A549 (cell line): Measurements from ENCODE around the gene TBPL2. TPM values are rescaled to one million over a fixed set of nuclear protein-coding genes. Genes with fewer than 3 reads are reported as not detected.
"Not testable (repeated sequence)": the region's sequence is repeated elsewhere in the genome, so short reads cannot be mapped to it uniquely, and the experiment has no call there.

Experiments used
- ATAC-seq, 2 experiments: fragments of 200-7000 bp in 1 of 2; fragments of >200 bp in 1 of 2; cut with Nextera tagmentation in 1 of 2; cut with Tn5 transposase in 1 of 2; 3 replicates each; pipeline versions ENCODE4 v1.8.0 to v1.9.1; 2018 to 2020; ENCODE audit warnings: mild to moderate bottlenecking in 1 of 2, moderate library complexity in 1 of 2
- CTCF ChIA-PET: fragments of 300-600 bp; sonication (Branson Sonifier 250); formaldehyde crosslinking; extraction: SDS; loops from one replicate; lab custom pipeline; 2021; ENCODE audit warnings: antibody characterized with exemption, inconsistent platforms; lab: Yijun Ruan, JAX
- POLR2A ChIA-PET: fragments of 350-600 bp; formaldehyde crosslinking; extraction: SDS; loops from one replicate; lab custom pipeline; 2021; ENCODE audit warnings: antibody characterized with exemption, inconsistent platforms; lab: Yijun Ruan, JAX
- DNase-seq, 2 experiments: peaks; one replicate each; pipeline versions ENCODE4 v3.0.0 to v3.0.0-alpha.2; 2011 to 2016; ENCODE audit warnings: low read depth in 1 of 2, low spot score in 1 of 2
- FAIRE-seq: peaks from 2 replicates; lab custom pipeline; 2011; peaks lifted over from hg19 to GRCh38; lab: Jason Lieb, UNC
- H3K27ac ChIP-seq, 2 experiments: fragments of >200 bp; sonication (Bioruptor Twin); formaldehyde crosslinking; 3 replicates each; pipeline ENCODE4 v1.5.1; 2016 to 2017
- H3K4me1 ChIP-seq: fragments of >200 bp; sonication (Bioruptor Twin); formaldehyde crosslinking; 3 replicates; pipeline ENCODE4 v1.6.1; 2016
- H3K4me2 ChIP-seq: fragments of >200 bp; sonication (Bioruptor Twin); formaldehyde crosslinking; 3 replicates; pipeline ENCODE4 v1.6.1; 2016
- H3K4me3 ChIP-seq: fragments of >200 bp; sonication (Bioruptor Twin); formaldehyde crosslinking; 3 replicates; pipeline ENCODE4 v1.5.1; 2016
- H3K9me3 ChIP-seq: fragments of >200 bp; sonication (Bioruptor Twin); formaldehyde crosslinking; 3 replicates; pipeline ENCODE4 v1.6.1; 2016
- CHD2 ChIP-seq: fragments of 150-350 bp; IDR thresholded peaks from 2 replicates; pipeline ENCODE4 v1.6.1; 2014; ENCODE audit warnings: low read length; ENCODE audit not compliant: partially characterized antibody
- ESRRA ChIP-seq: fragments of 150-350 bp; IDR thresholded peaks from 2 replicates; pipeline ENCODE4 v1.6.1; 2014; ENCODE audit warnings: mild to moderate bottlenecking, low read length, borderline replicate concordance
- FOSL2 ChIP-seq, 2 experiments: fragments of 450-650 bp in 1 of 2; fragments of >200 bp in 1 of 2; sonication (Bioruptor Twin) in 1 of 2; formaldehyde crosslinking; IDR thresholded peaks; 2 replicates each; pipeline versions ENCODE4 v1.5.0 to v1.6.1; 2016 to 2020; ENCODE audit warnings: mild to moderate bottlenecking in 1 of 2, moderate library complexity in 1 of 2
- FOXS1 ChIP-seq: fragments of 250-450 bp; sonication (Bioruptor Pico); IDR thresholded peaks from 2 replicates; pipeline ENCODE4 v1.5.0; 2020; ENCODE audit warnings: mild to moderate bottlenecking, moderate library complexity
- HDAC2 ChIP-seq: fragments of 200-600 bp; sonication (generic); IDR thresholded peaks from 2 replicates; pipeline ENCODE4 v1.6.1; 2016
- HEYL ChIP-seq: fragments of 250-450 bp; sonication (Bioruptor Pico); IDR thresholded peaks from 2 replicates; pipeline ENCODE4 v1.8.0; 2021; ENCODE audit warnings: mild to moderate bottlenecking, moderate library complexity
- JUN ChIP-seq, 2 experiments: fragments of >200 bp; sonication (Bioruptor Twin); formaldehyde crosslinking; IDR thresholded peaks; 2 replicates in 1 of 2; 3 replicates in 1 of 2; pipeline ENCODE4 v1.6.1; 2016 to 2017
- MAFK ChIP-seq: fragments of 450-650 bp; IDR thresholded peaks from 2 replicates; pipeline ENCODE4 v1.6.1; 2014; ENCODE audit not compliant: partially characterized antibody
- NFE2L2 ChIP-seq: fragments of 150-350 bp; conservative IDR thresholded peaks from 2 replicates; pipeline ENCODE4 v1.6.1; 2014; ENCODE audit warnings: low read length
- NR3C1 ChIP-seq: fragments of >200 bp; sonication (Bioruptor Twin); formaldehyde crosslinking; IDR thresholded peaks from 3 replicates; pipeline ENCODE4 v1.6.1; 2017
- PHF8 ChIP-seq: fragments of 200-600 bp; sonication (generic); IDR thresholded peaks from 2 replicates; pipeline ENCODE4 v1.6.1; 2016; ENCODE audit warnings: low read depth, mild to moderate bottlenecking, antibody characterized with exemption, moderate library complexity, borderline replicate concordance
- RAD21 ChIP-seq, 2 experiments: fragments of >200 bp in 1 of 2; sonication (Bioruptor Twin) in 1 of 2; formaldehyde crosslinking in 1 of 2; IDR thresholded peaks in 1 of 2; conservative IDR thresholded peaks in 1 of 2; 2 replicates in 1 of 2; 3 replicates in 1 of 2; pipeline ENCODE4 v1.6.1; 2012 to 2018; ENCODE audit warnings: inconsistent platforms in 1 of 2
- SREBF2 ChIP-seq: fragments of 450-650 bp; IDR thresholded peaks from 2 replicates; pipeline ENCODE4 v1.6.1; 2014; ENCODE audit warnings: mild to moderate bottlenecking, moderate library complexity
- ZFP36 ChIP-seq: fragments of 450-650 bp; IDR thresholded peaks from 2 replicates; pipeline ENCODE4 v1.6.1; 2014; ENCODE audit warnings: borderline replicate concordance; ENCODE audit not compliant: partially characterized antibody
- ZSCAN20 ChIP-seq: fragments of 250-450 bp; sonication (Bioruptor Pico); IDR thresholded peaks from 2 replicates; pipeline ENCODE4 v1.8.0; 2022; ENCODE audit warnings: mild to moderate bottlenecking, moderate library complexity
- WGBS: methylation state at CpG from one replicate; pipeline ENCODE4 v1.1.6; 2017; ENCODE audit errors: missing lambda C conversion rate; 5-methylcytosine and 5-hydroxymethylcytosine counted together
- polyA plus RNA-seq, 4 experiments: library from polyadenylated mRNA; depleted of rRNA in 3 of 4; stranded (reverse); fragments of >200 nt; fragmentation: RNase III in 1 of 4; extraction: RNeasy Plus Mini Kit Qiagen cat#74134 plus additional on column Dnase treatment in 1 of 4; gene quantifications; 2 replicates in 3 of 4; 3 replicates in 1 of 4; pipeline ENCODE4 v1.2.3, GENCODE V29; 2011 to 2017
- TF ChIP-seq, protein P1 (sequence below): IDR thresholded peaks from 2 replicates; pipeline ENCODE4 v1.6.1; 2012
- TF ChIP-seq, protein P2 (sequence below): fragments of >200 bp; sonication (Bioruptor Twin); formaldehyde crosslinking; IDR thresholded peaks from 3 replicates; pipeline ENCODE4 v1.6.1; 2016
- TF ChIP-seq, protein P3 (sequence below): fragments of 450-650 bp; IDR thresholded peaks from 2 replicates; pipeline ENCODE4 v1.6.1; 2014; ENCODE audit warnings: antibody characterized with exemption
- TF ChIP-seq, protein P4 (sequence below): fragments of >200 bp; sonication (Bioruptor Twin); formaldehyde crosslinking; IDR thresholded peaks from 3 replicates; pipeline ENCODE4 v1.5.1; 2016

The TBPL2 gene
- polyA plus RNA-seq, 2 of the 4 experiments (the other 2 are of a cell fraction) = not detected

DNA sequence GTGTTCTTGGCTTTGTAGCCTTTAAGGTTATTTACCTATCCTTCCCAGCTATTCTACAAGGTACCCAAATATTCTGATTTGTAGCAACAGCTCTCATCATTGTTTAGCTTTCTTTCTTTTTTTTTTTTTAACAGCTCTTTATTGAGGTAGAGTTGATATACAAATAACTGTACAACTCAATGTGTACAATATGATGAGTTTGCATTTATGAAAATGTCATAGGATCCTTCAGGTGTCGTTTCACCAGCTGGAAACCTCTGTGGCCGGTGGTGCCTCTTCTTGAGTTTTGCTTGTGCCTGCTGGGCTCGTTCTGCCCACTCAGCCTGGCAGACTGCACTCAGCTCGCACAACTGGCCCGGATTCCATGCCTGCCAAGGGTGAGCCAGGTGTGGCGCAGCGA is 26.9 kb upstream of the TBPL2 start:
- FAIRE-seq (no peak), ATAC-seq (no peak), DNase-seq (no peak)
- Histone ChIP-seq H3K4me3 (no peak overlapping the region), H3K4me2 (no peak overlapping the region), H3K9me3 (peaks cover 4% of the 10 kb centered on the region; the same call in 1 of the 3 replicates), H3K27ac (no peak overlapping the region), H3K4me1 (peaks cover 8% of the 10 kb centered on the region)
- POLR2A ChIA-PET = no interaction called here
- 68% methylated on average over 7 of the region's 7 CpGs for WGBS
- TF ChIP-seq RAD21 (conservative IDR thresholded peaks at IDR 0.05 in 1 of 2, IDR thresholded peaks at IDR 0.05 in 1 of 2) (no peak), MAFK (peak; percentile 86)
- CTCF ChIA-PET = interaction anchor here (0.6 to 4.9 kb wide), 3 partner anchors 11 to 746 kb away, joined by 3 to 19 read pairs (median 3); no protein-coding TSS in a partner anchor

DNA sequence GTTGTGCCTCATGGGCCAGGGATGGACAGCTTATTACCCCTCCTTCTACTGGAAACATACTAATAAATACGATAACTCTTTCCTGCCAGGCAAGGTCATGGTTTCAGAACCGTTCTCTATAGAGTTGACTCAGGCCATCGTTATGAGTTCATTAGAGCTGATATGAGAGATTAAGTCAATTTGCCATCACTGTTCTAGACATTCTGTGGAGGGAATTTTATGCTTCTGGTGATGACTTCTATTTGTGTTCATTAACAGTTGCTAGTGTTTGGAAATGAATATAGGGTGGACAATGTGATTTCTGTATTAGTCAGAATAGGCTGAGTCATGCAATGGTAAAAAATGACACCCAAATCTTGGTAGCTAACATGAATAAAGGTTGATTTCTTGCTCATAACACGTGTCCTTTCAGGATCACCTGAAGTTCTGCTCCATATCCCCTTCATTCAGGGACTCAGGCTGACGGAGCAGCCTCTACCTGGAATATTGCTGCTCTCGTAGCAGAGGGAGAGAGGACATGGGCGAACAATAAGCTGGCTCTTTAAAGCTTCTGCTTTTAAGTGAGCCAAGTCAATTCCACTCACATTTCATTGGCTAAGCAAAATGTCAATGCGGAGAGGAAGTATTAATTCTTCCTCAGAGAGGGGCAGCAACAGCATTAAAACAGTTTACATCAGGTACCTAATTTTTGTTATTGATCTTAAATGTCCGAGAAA is 18.5 kb upstream of the TBPL2 start:
- peaks cover 39% of the 10 kb centered on the region for H3K4me1 ChIP-seq
- WGBS = 48% methylated on average over 9 of the region's 9 CpGs
- DNase-seq (no peak), FAIRE-seq (no peak), ATAC-seq (peak in 1 of 2 experiments; percentile 42; a peak in 3 of 6 replicates)
- TF ChIP-seq MAFK (peak; percentile 87), FOSL2 (IDR thresholded peaks at IDR 0.05) (no peak), FOSL2 (CRISPR knock-in tag; IDR thresholded peaks at IDR 0.05) (peak; percentile 65), NFE2L2 (peak; percentile 58)
- TF ChIP-seq, protein P1, sequence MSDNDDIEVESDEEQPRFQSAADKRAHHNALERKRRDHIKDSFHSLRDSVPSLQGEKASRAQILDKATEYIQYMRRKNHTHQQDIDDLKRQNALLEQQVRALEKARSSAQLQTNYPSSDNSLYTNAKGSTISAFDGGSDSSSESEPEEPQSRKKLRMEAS = 0 out of 2 replicates have a peak, but pooled peaks have one; percentile 49
- TF ChIP-seq, protein P2, sequence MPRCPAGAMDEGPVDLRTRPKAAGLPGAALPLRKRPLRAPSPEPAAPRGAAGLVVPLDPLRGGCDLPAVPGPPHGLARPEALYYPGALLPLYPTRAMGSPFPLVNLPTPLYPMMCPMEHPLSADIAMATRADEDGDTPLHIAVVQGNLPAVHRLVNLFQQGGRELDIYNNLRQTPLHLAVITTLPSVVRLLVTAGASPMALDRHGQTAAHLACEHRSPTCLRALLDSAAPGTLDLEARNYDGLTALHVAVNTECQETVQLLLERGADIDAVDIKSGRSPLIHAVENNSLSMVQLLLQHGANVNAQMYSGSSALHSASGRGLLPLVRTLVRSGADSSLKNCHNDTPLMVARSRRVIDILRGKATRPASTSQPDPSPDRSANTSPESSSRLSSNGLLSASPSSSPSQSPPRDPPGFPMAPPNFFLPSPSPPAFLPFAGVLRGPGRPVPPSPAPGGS = no peak
- H3K4me2 ChIP-seq = peak overlapping the region; percentile 45
- POLR2A ChIA-PET = no interaction called here
- H3K27ac ChIP-seq = peak overlapping the region in 1 of 2 experiments; percentile 68; a peak in 3 of 6 replicates
- H3K4me3 ChIP-seq = no peak overlapping the region
- CTCF ChIA-PET = interaction anchor here (1.6 to 3.0 kb wide), 2 partner anchors 13 to 21 kb away, joined by 4 to 15 read pairs; no protein-coding TSS in a partner anchor
- H3K9me3 ChIP-seq = no peaks in the 10 kb centered on the region

DNA sequence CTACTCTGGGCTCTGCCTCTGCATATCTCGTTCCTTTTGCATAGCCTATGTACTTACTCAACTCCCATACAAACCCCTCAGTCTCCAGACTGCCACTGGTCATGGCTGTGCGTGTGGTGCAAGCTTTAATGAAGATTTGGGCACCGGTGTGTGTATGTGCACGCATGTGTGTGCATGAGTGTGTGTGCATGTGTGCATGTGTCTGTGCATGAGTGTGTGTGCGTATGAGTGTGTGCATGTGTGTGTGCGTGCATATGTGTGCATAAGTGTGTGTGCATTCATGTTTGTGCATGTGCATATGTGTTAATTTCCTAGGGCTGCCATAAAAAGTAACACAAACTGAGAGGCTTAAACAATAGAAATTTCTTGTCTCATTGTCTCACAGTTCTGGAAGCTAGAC is 17.1 kb upstream of the TBPL2 start:
- H3K9me3 ChIP-seq = no peaks in the 10 kb centered on the region
- no peak for TF ChIP-seq JUN (IDR thresholded peaks at IDR 0.05)
- no peak for TF ChIP-seq ZFP36
- TF ChIP-seq, protein P3, sequence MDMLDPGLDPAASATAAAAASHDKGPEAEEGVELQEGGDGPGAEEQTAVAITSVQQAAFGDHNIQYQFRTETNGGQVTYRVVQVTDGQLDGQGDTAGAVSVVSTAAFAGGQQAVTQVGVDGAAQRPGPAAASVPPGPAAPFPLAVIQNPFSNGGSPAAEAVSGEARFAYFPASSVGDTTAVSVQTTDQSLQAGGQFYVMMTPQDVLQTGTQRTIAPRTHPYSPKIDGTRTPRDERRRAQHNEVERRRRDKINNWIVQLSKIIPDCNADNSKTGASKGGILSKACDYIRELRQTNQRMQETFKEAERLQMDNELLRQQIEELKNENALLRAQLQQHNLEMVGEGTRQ = no peak
- no peak for TF ChIP-seq FOXS1 (CRISPR knock-in tag)
- TF ChIP-seq ZSCAN20 = no peak
- TF ChIP-seq HEYL (CRISPR knock-in tag) = no peak
- no peak for TF ChIP-seq CHD2
- no peak for TF ChIP-seq SREBF2
- TF ChIP-seq, protein P4, sequence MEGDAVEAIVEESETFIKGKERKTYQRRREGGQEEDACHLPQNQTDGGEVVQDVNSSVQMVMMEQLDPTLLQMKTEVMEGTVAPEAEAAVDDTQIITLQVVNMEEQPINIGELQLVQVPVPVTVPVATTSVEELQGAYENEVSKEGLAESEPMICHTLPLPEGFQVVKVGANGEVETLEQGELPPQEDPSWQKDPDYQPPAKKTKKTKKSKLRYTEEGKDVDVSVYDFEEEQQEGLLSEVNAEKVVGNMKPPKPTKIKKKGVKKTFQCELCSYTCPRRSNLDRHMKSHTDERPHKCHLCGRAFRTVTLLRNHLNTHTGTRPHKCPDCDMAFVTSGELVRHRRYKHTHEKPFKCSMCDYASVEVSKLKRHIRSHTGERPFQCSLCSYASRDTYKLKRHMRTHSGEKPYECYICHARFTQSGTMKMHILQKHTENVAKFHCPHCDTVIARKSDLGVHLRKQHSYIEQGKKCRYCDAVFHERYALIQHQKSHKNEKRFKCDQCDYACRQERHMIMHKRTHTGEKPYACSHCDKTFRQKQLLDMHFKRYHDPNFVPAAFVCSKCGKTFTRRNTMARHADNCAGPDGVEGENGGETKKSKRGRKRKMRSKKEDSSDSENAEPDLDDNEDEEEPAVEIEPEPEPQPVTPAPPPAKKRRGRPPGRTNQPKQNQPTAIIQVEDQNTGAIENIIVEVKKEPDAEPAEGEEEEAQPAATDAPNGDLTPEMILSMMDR = no peak
- TF ChIP-seq HDAC2 = no peak
- TF ChIP-seq, protein P1 = no peak
- no peak for TF ChIP-seq ESRRA
- no peak for TF ChIP-seq NFE2L2
- TF ChIP-seq PHF8 = no peak
- no peak for TF ChIP-seq NR3C1
- CTCF ChIA-PET = interaction anchor here (0.6 to 3.0 kb wide), 3 partner anchors 11 to 181 kb away, joined by 3 to 15 read pairs (median 4); no protein-coding TSS in a partner anchor
- ATAC-seq (no peak), DNase-seq (no peak), FAIRE-seq (no peak)
- no peak overlapping the region for H3K4me3 ChIP-seq
- peaks cover 39% of the 10 kb centered on the region for H3K4me1 ChIP-seq
- H3K4me2 ChIP-seq = no peak overlapping the region
- 73% methylated on average over 6 of the region's 6 CpGs for whole genome bisulfite sequencing
- POLR2A ChIA-PET = no interaction called here
- H3K27ac ChIP-seq = no peak overlapping the region

DNA sequence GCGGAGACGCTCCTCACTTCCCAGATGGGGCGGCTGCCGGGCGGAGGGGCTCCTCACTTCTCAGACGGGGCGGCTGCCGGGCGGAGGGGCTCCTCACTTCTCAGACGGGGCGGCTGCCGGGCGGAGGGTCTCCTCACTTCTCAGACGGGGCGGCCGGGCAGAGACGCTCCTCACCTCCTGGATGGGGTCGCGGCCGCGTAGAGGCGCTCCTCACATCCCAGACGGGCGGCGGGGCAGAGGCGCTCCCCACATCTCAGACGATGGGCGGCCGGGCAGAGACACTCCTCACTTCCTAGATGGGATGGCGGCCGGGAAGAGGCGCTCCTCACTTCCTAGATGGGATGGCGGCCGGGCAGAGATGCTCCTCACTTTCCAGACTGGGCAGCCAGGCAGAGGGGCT is 16.0 kb upstream of the TBPL2 start:
- H3K9me3 ChIP-seq = not testable (repeated sequence)
- H3K4me1 ChIP-seq = peaks cover 40% of the 10 kb centered on the region
- CTCF ChIA-PET = interaction anchor here (3.0 kb wide), 1 partner anchor 10 kb away, joined by 15 read pairs; no protein-coding TSS in a partner anchor

More for the DNA sequence above, 16.0 kb upstream of the TBPL2 start:
- H3K4me2 ChIP-seq, POLR2A ChIA-PET, H3K4me3 ChIP-seq, H3K27ac ChIP-seq, ATAC-seq, FAIRE-seq, DNase-seq: not testable (repeated sequence)
- no CpG with 5 or more reads among the region's 34 CpGs for WGBS
